Left lung (tissue), 10 donors: ENCODE results near the gene IL21R. TPM values are rescaled to one million over a fixed set of nuclear protein-coding genes. Genes with fewer than 3 reads are reported as not detected.

ENCODE experiments used
- ATAC-seq: fragments of 200-7000 bp; cut with Tn5 transposase; one replicate; pipeline ENCODE4 v1.9.1; 2020; ENCODE audit warnings: moderate library complexity
- DNase-seq, 4 donors: peaks; one replicate each; pipeline ENCODE4 v3.0.0-alpha.2; 2013 to 2020
- H3K27ac ChIP-seq, 2 donors: fragments of 200-600 bp; sonication (generic) in 1 of 2; one replicate each; pipeline versions ENCODE4 v1.5.0 to v1.8.0; 2020 to 2021
- H3K27me3 ChIP-seq, 2 donors: fragments of 200-600 bp; sonication (generic) in 1 of 2; one replicate each; pipeline versions ENCODE4 v1.5.0 to v1.8.0; 2020 to 2021
- H3K36me3 ChIP-seq, 2 donors: fragments of 200-600 bp; sonication (generic) in 1 of 2; one replicate each; pipeline versions ENCODE4 v1.5.0 to v1.8.0; 2020 to 2021
- H3K4me1 ChIP-seq, 2 donors: fragments of 200-600 bp; one replicate each; pipeline ENCODE4 v1.8.0; 2021
- H3K4me3 ChIP-seq, 2 donors: fragments of 200-600 bp; sonication (generic) in 1 of 2; one replicate each; pipeline versions ENCODE4 v1.5.0 to v1.8.0; 2020 to 2021; ENCODE audit warnings: mild to moderate bottlenecking in 1 of 2
- H3K9me3 ChIP-seq, 2 donors: fragments of 200-600 bp; sonication (generic) in 1 of 2; one replicate each; pipeline versions ENCODE4 v1.5.0 to v1.8.0; 2020 to 2021
- CTCF ChIP-seq, 2 donors: fragments of 200-600 bp; sonication (generic) in 1 of 2; IDR thresholded peaks; one replicate each; pipeline versions ENCODE4 v1.5.0 to v1.8.0; 2021; ENCODE audit warnings: antibody characterized with exemption in 2 of 2
- intact Hi-C, 2 donors: fragments of 100-400 bp; cut with DNase I; formaldehyde crosslinking; loops; one replicate each; pipeline versions ENCODE4 v1.11.2 to v1.14.2; 2022
- polyA plus RNA-seq, 6 donors: library from polyadenylated mRNA; unstranded; fragments of 120-200 nt; gene quantifications; one replicate each; pipeline ENCODE4 v1.2.1, GENCODE V29; 2013; ENCODE audit not compliant: insufficient read length in 6 of 6
- total RNA-seq, 2 donors: library from RNA; stranded (reverse); fragmentation: NEBNext Ultra II Directional; extraction: Animal tissue kit (Norgen Biotek cat#: 25700); gene quantifications; one replicate each; pipeline ENCODE4 v1.2.1, GENCODE V29; 2021
- donor health status: DM: no; HTN: yes; CAD: no.
- donor health status: DM: no; HTN: no; CAD: no.

The IL21R gene
- total and polyA plus RNA-seq, 8 donors = 1.2 to 4.3 (median 3.9) TPM

- no peak for DNase-seq
- intact Hi-C loops = loop anchor here in 1 of 2 donors (10.0 kb wide), 1 partner anchor 60 kb away; no protein-coding TSS in a partner anchor
- no peak overlapping the region for H3K4me3 ChIP-seq
- no peaks in the 10 kb centered on the region for H3K27me3 ChIP-seq
- ATAC-seq = peak; percentile 29
- no peaks in the 10 kb centered on the region for H3K36me3 ChIP-seq
- H3K9me3 ChIP-seq = no peaks in the 10 kb centered on the region
- TF ChIP-seq CTCF (IDR thresholded peaks at IDR 0.05) = no peak
- H3K4me1 ChIP-seq = peaks cover 0 to 28% of the 10 kb centered on the region in 2 donors
- peak overlapping the region; percentile 53 to 59 for H3K27ac ChIP-seq
Observed at GRCh38 chr16:27374221-27374803, 27.7 kb upstream of the IL21R start.

- peak; percentile 28 to 60 for TF ChIP-seq CTCF (IDR thresholded peaks at IDR 0.05)
- H3K4me1 ChIP-seq = peaks cover 0 to 28% of the 10 kb centered on the region in 2 donors
- H3K27ac ChIP-seq = peak overlapping the region; percentile 53 to 59
- no peaks in the 10 kb centered on the region for H3K27me3 ChIP-seq
- H3K36me3 ChIP-seq = no peaks in the 10 kb centered on the region
- peak overlapping the region in 1 of 2 donors; percentile 3 for H3K4me3 ChIP-seq
- H3K9me3 ChIP-seq = no peaks in the 10 kb centered on the region
- DNase-seq = peak in 3 of 4 donors; percentile 36 to 81 (median 57)
- ATAC-seq = peak; percentile 81
- intact Hi-C loops = loop anchor here in 1 of 2 donors (10.0 kb wide), 1 partner anchor 60 kb away; no protein-coding TSS in a partner anchor
Observed at GRCh38 chr16:27374804-27375425, 27.1 kb upstream of the IL21R start.

- Histone ChIP-seq H3K9me3 (no peaks in the 10 kb centered on the region), H3K4me1 (peaks cover 0 to 30% of the 10 kb centered on the region in 2 donors), H3K4me3 (no peak overlapping the region), H3K27ac (no peak overlapping the region), H3K36me3 (no peaks in the 10 kb centered on the region), H3K27me3 (no peaks in the 10 kb centered on the region)
- ATAC-seq (no peak), DNase-seq (no peak)
- intact Hi-C loops = loop anchor here in 1 of 2 donors (10.0 kb wide), 1 partner anchor 57 kb away; no protein-coding TSS in a partner anchor
- no peak for TF ChIP-seq CTCF (IDR thresholded peaks at IDR 0.05)
Observed at GRCh38 chr16:27377666-27378485, 24.1 kb upstream of the IL21R start.

GRCh38 chr16:27378871-27379481 lies 23.0 kb upstream of the IL21R start:
- no peaks in the 10 kb centered on the region for H3K27me3 ChIP-seq
- ATAC-seq (no peak), DNase-seq (no peak)
- peaks cover 0 to 30% of the 10 kb centered on the region in 2 donors for H3K4me1 ChIP-seq
- H3K27ac ChIP-seq = no peak overlapping the region
- no peak for TF ChIP-seq CTCF (IDR thresholded peaks at IDR 0.05)
- intact Hi-C loops = loop anchor here in 1 of 2 donors (10.0 kb wide), 1 partner anchor 56 kb away; no protein-coding TSS in a partner anchor
- H3K9me3 ChIP-seq = no peaks in the 10 kb centered on the region
- no peaks in the 10 kb centered on the region for H3K36me3 ChIP-seq
- no peak overlapping the region for H3K4me3 ChIP-seq
